ENCODE data around the gene SIL1. TPM values are rescaled to one million over a fixed set of nuclear protein-coding genes. Genes with fewer than 3 reads are reported as not detected.
"Not testable (repeated sequence)": the region's sequence is repeated elsewhere in the genome, so short reads cannot be mapped to it uniquely, and the experiment has no call there.

SIL1 gene
- total and polyA plus RNA-seq, 5 donors: 43.4 to 51.6 (median 43.7) TPM

GRCh38 chr5:139199321-139199720 lies 1.2 kb upstream of the SIL1 start:
- Histone ChIP-seq H3K27me3 (ENCODE audit: control insufficient read depth, insufficient read depth) (no peaks in the 10 kb centered on the region), H3K4me3 (ENCODE audit: low read length) (no peak overlapping the region), H3K4me1 (ENCODE audit: control insufficient read depth, insufficient read depth, low read length) (peaks cover 2% of the 10 kb centered on the region), H3K27ac (ENCODE audit: low read length) (peak overlapping the region; percentile 36), H3K9me3 (ENCODE audit: control insufficient read depth, low read length) (no peaks in the 10 kb centered on the region)
- DNase-seq: no peak
- WGBS: 92% methylated on average over 4 of the region's 4 CpGs
- no peak for ATAC-seq
- intact Hi-C loops (cut with DNase I): no loop called here

GRCh38 chr5:139196296-139196956 lies 1.7 kb downstream of the SIL1 start:
- Histone ChIP-seq H3K4me3 (ENCODE audit: low read length) (no peak overlapping the region), H3K27ac (ENCODE audit: low read length) (no peak overlapping the region), H3K9me3 (ENCODE audit: control insufficient read depth, low read length) (no peaks in the 10 kb centered on the region), H3K27me3 (ENCODE audit: control insufficient read depth, insufficient read depth) (no peaks in the 10 kb centered on the region), H3K4me1 (ENCODE audit: control insufficient read depth, insufficient read depth, low read length) (peaks cover 2% of the 10 kb centered on the region)
- no peak for DNase-seq
- intact Hi-C loops (cut with DNase I): no loop called here
- ATAC-seq: no peak
- 81% methylated on average over 5 of the region's 5 CpGs for WGBS

GRCh38 chr5:139194486-139194885 lies 3.7 kb downstream of the SIL1 start:
- Histone ChIP-seq H3K27me3 (ENCODE audit: control insufficient read depth, insufficient read depth) (no peaks in the 10 kb centered on the region), H3K27ac (ENCODE audit: low read length) (no peak overlapping the region), H3K4me1 (ENCODE audit: control insufficient read depth, insufficient read depth, low read length) (peaks cover 2% of the 10 kb centered on the region), H3K9me3 (ENCODE audit: control insufficient read depth, low read length) (no peaks in the 10 kb centered on the region), H3K4me3 (ENCODE audit: low read length) (no peak overlapping the region)
- ATAC-seq (no peak), DNase-seq (no peak)
- intact Hi-C loops (cut with DNase I): no loop called here
- WGBS: 89% methylated on average over 3 of the region's 3 CpGs

DNA sequence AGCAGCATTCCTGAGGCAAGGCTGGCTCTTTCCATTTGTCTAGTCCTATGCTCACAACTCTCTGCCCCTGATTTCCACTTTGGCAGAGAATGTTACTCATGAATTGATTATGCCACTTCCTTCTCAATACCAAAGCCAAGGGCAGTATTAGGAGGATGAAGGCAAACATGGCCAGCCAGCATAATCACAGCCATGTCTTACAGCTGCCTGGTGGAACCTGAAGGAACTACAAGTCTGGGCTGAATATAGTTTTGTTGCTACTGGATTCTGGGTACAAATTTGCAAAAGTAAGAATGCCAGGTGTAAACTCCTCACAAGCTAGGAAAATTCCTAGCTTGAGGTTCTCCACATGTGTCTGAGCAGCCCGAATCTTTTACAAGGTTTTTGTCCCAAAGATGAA lies 4.2 kb downstream of the SIL1 start:
- intact Hi-C loops (cut with DNase I): no loop called here

DNA sequence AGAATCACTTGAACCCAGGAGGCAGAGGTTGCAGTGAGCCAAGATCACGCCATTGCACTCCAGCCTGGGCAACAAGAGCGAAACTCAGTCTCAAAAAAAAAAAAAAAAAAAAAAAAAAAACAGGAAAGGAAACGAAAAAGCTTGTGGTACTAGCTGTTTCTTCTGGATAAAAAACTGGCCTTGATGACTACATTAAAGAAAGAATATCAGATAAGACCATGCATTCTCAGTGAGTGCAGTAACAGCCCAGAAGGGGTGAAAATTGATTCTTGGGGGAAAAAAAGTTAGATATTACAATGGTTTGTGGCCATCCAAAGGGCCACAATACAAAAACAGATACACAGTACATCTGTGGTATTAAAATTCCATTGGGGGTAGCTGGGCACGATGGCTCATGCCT lies 5.3 kb downstream of the SIL1 start:
- H3K4me3 ChIP-seq (ENCODE audit: low read length); intact Hi-C loops (cut with DNase I); H3K27ac ChIP-seq (ENCODE audit: low read length); H3K27me3 ChIP-seq (ENCODE audit: control insufficient read depth, insufficient read depth); DNase-seq; H3K4me1 ChIP-seq (ENCODE audit: control insufficient read depth, insufficient read depth, low read length); ATAC-seq; H3K9me3 ChIP-seq (ENCODE audit: control insufficient read depth, low read length): not testable (repeated sequence)
- WGBS: 76% methylated on average over 4 of the region's 4 CpGs

More for the DNA sequence above, 4.2 kb downstream of the SIL1 start:
- Histone ChIP-seq H3K27me3 (ENCODE audit: control insufficient read depth, insufficient read depth) (no peaks in the 10 kb centered on the region), H3K4me3 (ENCODE audit: low read length) (no peak overlapping the region), H3K27ac (ENCODE audit: low read length) (no peak overlapping the region), H3K9me3 (ENCODE audit: control insufficient read depth, low read length) (no peaks in the 10 kb centered on the region), H3K4me1 (ENCODE audit: control insufficient read depth, insufficient read depth, low read length) (peaks cover 2% of the 10 kb centered on the region)
- 92% methylated on average over 1 of the region's 1 CpG for WGBS
- ATAC-seq (no peak), DNase-seq (no peak)

GRCh38 chr5:139191954-139192353 lies 6.2 kb downstream of the SIL1 start:
- H3K4me1 ChIP-seq (ENCODE audit: control insufficient read depth, insufficient read depth, low read length); DNase-seq; ATAC-seq; H3K27ac ChIP-seq (ENCODE audit: low read length); intact Hi-C loops (cut with DNase I); H3K9me3 ChIP-seq (ENCODE audit: control insufficient read depth, low read length); H3K4me3 ChIP-seq (ENCODE audit: low read length); H3K27me3 ChIP-seq (ENCODE audit: control insufficient read depth, insufficient read depth): not testable (repeated sequence)
- WGBS: 100% methylated on average over 3 of the region's 3 CpGs

DNA sequence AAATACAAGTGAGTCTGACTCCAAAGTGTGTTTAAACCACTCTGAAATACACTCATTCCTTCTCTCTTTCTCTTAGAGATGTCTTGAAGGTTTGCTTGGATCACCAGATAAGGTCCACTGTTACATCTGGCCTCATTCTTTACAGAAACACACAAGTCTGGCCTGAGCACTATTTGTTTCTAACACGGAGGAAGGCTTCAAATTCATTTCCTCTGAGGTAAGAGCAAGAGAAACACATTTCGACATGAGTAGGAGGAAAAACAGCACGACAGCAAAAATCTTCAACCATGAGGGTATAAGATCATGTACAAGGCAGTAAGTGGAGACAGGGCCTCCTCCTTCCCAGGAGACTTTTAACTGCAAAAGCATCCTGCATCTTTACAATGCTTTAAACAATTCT lies 8.0 kb downstream of the SIL1 start:
- intact Hi-C loops (cut with DNase I): no loop called here
- ATAC-seq: peak in 1 of 2 donors; percentile 43
- 26% methylated on average over 3 of the region's 3 CpGs for WGBS
- Histone ChIP-seq H3K4me3 (ENCODE audit: low read length) (no peak overlapping the region), H3K27me3 (ENCODE audit: control insufficient read depth, insufficient read depth) (no peaks in the 10 kb centered on the region), H3K27ac (ENCODE audit: low read length) (no peak overlapping the region), H3K4me1 (ENCODE audit: control insufficient read depth, insufficient read depth, low read length) (peaks cover 10% of the 10 kb centered on the region), H3K9me3 (ENCODE audit: control insufficient read depth, low read length) (no peaks in the 10 kb centered on the region)
- DNase-seq: no peak

GRCh38 chr5:139188558-139189270 lies 9.5 kb downstream of the SIL1 start:
- WGBS: 64% methylated on average over 5 of the region's 5 CpGs
- ATAC-seq (peak; percentile 16 to 42), DNase-seq (no peak)
- H3K4me3 ChIP-seq (ENCODE audit: low read length): no peak overlapping the region
- H3K4me1 ChIP-seq (ENCODE audit: control insufficient read depth, insufficient read depth, low read length): peaks cover 12% of the 10 kb centered on the region
- H3K27ac ChIP-seq (ENCODE audit: low read length): no peak overlapping the region
- no peaks in the 10 kb centered on the region for H3K9me3 ChIP-seq (ENCODE audit: control insufficient read depth, low read length)
- intact Hi-C loops (cut with DNase I): no loop called here
- H3K27me3 ChIP-seq (ENCODE audit: control insufficient read depth, insufficient read depth): no peaks in the 10 kb centered on the region

DNA sequence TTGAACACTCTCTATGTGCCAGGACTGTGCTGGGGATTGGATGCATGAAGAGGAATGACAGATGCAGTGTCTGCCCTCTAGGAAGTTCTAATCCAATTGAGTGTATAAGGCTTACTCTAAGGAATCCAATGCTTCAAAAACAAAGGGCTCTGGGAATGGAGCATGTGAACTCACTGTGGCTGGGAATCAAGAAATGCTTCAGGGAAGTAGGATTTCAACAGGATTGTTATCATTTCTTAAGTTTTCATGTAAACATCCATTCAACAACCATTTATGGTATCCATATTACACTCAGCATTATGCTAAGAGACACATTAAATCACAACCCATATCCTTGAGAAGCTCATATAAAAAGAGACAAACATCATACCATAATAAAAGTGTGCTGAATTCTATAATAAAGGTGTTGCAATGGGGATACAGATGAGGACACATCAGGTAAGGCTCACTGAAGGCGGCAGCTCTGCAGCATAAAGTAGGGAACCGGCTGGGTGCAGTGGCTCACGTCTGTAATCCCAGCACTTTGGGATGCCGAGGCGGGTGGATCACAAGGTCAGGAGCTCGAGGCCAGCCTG lies 11.3 kb downstream of the SIL1 start:
- H3K27me3 ChIP-seq (ENCODE audit: control insufficient read depth, insufficient read depth): no peaks in the 10 kb centered on the region
- no peak overlapping the region for H3K27ac ChIP-seq (ENCODE audit: low read length)
- intact Hi-C loops (cut with DNase I): no loop called here
- DNase-seq (no peak), ATAC-seq (no peak)
- no peak overlapping the region for H3K4me3 ChIP-seq (ENCODE audit: low read length)
- H3K9me3 ChIP-seq (ENCODE audit: control insufficient read depth, low read length): no peaks in the 10 kb centered on the region
- WGBS: 96% methylated on average over 6 of the region's 6 CpGs
- H3K4me1 ChIP-seq (ENCODE audit: control insufficient read depth, insufficient read depth, low read length): peaks cover 16% of the 10 kb centered on the region

DNA sequence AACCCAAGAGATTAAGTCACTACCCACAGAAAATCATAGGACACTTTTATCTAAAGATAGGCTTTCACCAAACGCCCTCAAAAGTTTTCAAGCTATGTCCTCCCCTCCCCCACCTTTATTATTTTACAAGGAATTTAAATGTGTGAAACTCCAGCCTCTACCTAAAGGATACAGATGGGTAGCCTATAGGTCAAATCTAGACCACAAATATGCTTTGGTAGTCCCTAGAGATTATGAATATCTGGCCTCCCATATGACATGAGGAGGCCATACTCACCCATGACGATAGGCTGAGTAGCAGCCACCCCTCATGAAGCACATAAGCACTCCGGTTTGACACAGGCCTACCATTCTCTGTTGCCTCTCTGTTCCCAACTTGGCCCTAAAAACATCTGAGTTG lies 11.9 kb downstream of the SIL1 start:
- H3K27ac ChIP-seq (ENCODE audit: low read length): no peak overlapping the region
- H3K4me1 ChIP-seq (ENCODE audit: control insufficient read depth, insufficient read depth, low read length): peaks cover 16% of the 10 kb centered on the region
- WGBS: 77% methylated on average over 3 of the region's 3 CpGs
- H3K4me3 ChIP-seq (ENCODE audit: low read length): no peak overlapping the region
- H3K27me3 ChIP-seq (ENCODE audit: control insufficient read depth, insufficient read depth): no peaks in the 10 kb centered on the region
- intact Hi-C loops (cut with DNase I): no loop called here
- DNase-seq: no peak
- no peak for ATAC-seq
- H3K9me3 ChIP-seq (ENCODE audit: control insufficient read depth, low read length): no peaks in the 10 kb centered on the region

- no peak for ATAC-seq
- H3K27me3 ChIP-seq (ENCODE audit: control insufficient read depth, insufficient read depth): no peaks in the 10 kb centered on the region
- no peak for DNase-seq
- H3K4me3 ChIP-seq (ENCODE audit: low read length): no peak overlapping the region
- H3K27ac ChIP-seq (ENCODE audit: low read length): no peak overlapping the region
- no peaks in the 10 kb centered on the region for H3K9me3 ChIP-seq (ENCODE audit: control insufficient read depth, low read length)
- 29% methylated on average over 1 of the region's 1 CpG for WGBS
- intact Hi-C loops (cut with DNase I): no loop called here
- H3K4me1 ChIP-seq (ENCODE audit: control insufficient read depth, insufficient read depth, low read length): peaks cover 18% of the 10 kb centered on the region
These were observed 12.6 kb downstream of the SIL1 start for GRCh38 chr5:139185589-139185988.

Measured in right cardiac atrium (tissue), 5 donors.